Measurements from ENCODE around the gene DENND5B.

- no peak for TF ChIP-seq CTCF (IDR thresholded peaks at IDR 0.05; ENCODE audit: low read depth, low read length, missing input control)
- no peak for TF ChIP-seq SP1 (IDR thresholded peaks at IDR 0.05)
- no peak for TF ChIP-seq REST (IDR thresholded peaks at IDR 0.05)
- TF ChIP-seq EGR1 (IDR thresholded peaks at IDR 0.05; ENCODE audit: low read depth in 2 of 2): no peak
- no peak for TF ChIP-seq GABPA (IDR thresholded peaks at IDR 0.05 in 1 of 2, conservative IDR thresholded peaks at IDR 0.05 in 1 of 2)
- no peak for TF ChIP-seq RAD21 (IDR thresholded peaks at IDR 0.05)
- TF ChIP-seq HNF4G (IDR thresholded peaks at IDR 0.05): no peak
- no peak for TF ChIP-seq YY1 (IDR thresholded peaks at IDR 0.05)
- TF ChIP-seq TAF1 (conservative IDR thresholded peaks at IDR 0.05): no peak
- no peak for TF ChIP-seq JUND (IDR thresholded peaks at IDR 0.05)
- no peak for TF ChIP-seq MAX (IDR thresholded peaks at IDR 0.05)
- no peak for TF ChIP-seq NR2F2 (IDR thresholded peaks at IDR 0.05)
Measured at GRCh38 chr12:31346267-31346666, 244.7 kb downstream of the DENND5B start.

Measured in liver (tissue), 3 donors.